Neuron (in vitro differentiated cells): Measurements from ENCODE around the gene PFKFB2.

Experiments
- H2AFZ ChIP-seq: one replicate; pipeline ENCODE4 v1.6.1; 2013; ENCODE audit warnings: low read depth, mild to moderate bottlenecking, inconsistent platforms, low read length, moderate library complexity
- H3K27me3 ChIP-seq: one replicate; pipeline ENCODE4 v1.6.1; 2013; ENCODE audit warnings: low read length; ENCODE audit not compliant: insufficient read depth
- H3K36me3 ChIP-seq: one replicate; pipeline ENCODE4 v1.6.1; 2013; ENCODE audit warnings: low read length; ENCODE audit not compliant: insufficient read depth
- H3K4me1 ChIP-seq: one replicate; pipeline ENCODE4 v1.6.1; 2013; ENCODE audit warnings: low read length; ENCODE audit not compliant: insufficient read depth
- H3K4me3 ChIP-seq: 2 replicates; pipeline ENCODE4 v1.5.1; 2013; ENCODE audit warnings: mild to moderate bottlenecking, low read length, moderate library complexity
- H3K9me3 ChIP-seq: one replicate; pipeline ENCODE4 v1.6.1; 2013; ENCODE audit warnings: low read length

PFKFB2 gene

DNA sequence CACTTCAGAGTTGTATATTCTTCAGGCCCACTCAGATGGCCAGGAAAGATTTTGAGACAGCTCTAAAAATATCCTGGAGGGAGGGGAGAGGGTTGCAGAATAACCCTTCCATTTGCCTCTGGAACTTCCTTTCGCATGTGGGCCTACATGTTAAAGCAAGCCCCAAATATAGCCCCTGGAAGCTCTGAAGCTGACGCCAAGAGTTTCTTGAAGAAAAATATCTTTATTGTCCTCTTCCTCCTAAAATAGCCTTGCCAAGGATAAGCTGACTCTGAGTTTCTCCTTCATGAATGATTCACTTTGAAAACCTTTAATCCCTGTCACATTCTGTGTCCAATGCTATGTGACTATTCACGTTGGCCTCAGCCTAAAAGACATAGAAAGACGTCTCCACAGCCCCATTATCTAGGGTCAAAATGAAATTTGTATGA, 27.0 kb upstream of the PFKFB2 start:
- H3K27me3 ChIP-seq, result peaks cover 57% of the 10 kb centered on the region
- peaks cover 3% of the 10 kb centered on the region for H3K4me1 ChIP-seq

DNA sequence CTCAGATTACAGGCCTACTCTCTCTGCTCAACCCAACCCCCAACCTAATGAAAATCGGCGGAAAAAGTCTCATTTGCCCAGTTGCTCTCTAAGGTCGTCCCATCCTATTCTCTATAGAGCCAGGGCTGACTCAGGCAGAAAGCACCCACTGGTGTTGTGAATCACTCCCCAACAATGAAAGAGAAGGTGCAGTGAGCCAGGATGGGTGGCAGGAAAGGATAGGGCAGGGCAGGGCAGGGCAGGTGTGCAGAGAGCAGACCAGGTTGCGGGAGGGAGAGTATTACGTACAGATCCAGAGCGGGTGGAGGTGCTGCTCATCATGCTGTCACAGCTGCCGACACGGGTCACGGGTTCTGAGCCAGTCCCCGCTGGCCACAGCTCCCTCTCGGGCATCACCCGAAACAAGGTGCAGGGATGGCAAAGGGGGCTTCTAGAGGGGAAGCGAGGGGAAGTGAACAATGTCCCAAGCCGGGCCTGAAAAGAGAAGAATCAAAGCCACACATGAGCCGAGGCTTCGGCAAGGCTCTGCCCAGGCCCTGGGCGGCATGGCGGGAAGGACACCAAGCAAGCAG, 25.8 kb upstream of the PFKFB2 start:
- Histone ChIP-seq H2AFZ (no peak overlapping the region), H3K27me3 (peaks cover 57% of the 10 kb centered on the region), H3K4me1 (peaks cover 3% of the 10 kb centered on the region), H3K36me3 (no peaks in the 10 kb centered on the region), H3K4me3 (no peak overlapping the region), H3K9me3 (no peaks in the 10 kb centered on the region)

More for the DNA sequence above, 27.0 kb upstream of the PFKFB2 start:
- Histone ChIP-seq H3K36me3 (no peaks in the 10 kb centered on the region), H2AFZ (no peak overlapping the region), H3K4me3 (no peak overlapping the region), H3K9me3 (no peaks in the 10 kb centered on the region)

DNA sequence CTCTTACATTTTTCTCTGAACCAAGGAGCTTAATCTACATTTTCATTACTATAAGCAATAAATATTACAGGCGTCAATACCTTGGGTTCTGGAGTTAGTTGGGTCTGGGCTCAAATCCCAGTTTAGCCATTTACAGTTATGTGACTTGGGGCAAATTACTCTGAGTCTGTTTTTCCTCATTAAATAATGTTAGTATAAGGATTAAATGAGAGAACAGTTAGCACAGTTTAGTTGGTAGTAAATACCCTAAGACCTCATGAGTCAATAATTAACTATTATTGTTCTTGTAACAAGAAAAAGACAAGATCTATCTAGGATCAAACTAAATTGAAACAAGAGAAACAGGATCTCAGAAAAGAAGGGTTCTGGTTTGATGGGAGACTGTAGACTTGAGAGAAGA, 25.2 kb upstream of the PFKFB2 start:
- H3K27me3 ChIP-seq, result peaks cover 61% of the 10 kb centered on the region
- H3K4me3 ChIP-seq, result no peak overlapping the region
- H3K36me3 ChIP-seq, result no peaks in the 10 kb centered on the region
- H3K4me1 ChIP-seq, result peaks cover 3% of the 10 kb centered on the region
- no peak overlapping the region for H2AFZ ChIP-seq
- no peaks in the 10 kb centered on the region for H3K9me3 ChIP-seq

DNA sequence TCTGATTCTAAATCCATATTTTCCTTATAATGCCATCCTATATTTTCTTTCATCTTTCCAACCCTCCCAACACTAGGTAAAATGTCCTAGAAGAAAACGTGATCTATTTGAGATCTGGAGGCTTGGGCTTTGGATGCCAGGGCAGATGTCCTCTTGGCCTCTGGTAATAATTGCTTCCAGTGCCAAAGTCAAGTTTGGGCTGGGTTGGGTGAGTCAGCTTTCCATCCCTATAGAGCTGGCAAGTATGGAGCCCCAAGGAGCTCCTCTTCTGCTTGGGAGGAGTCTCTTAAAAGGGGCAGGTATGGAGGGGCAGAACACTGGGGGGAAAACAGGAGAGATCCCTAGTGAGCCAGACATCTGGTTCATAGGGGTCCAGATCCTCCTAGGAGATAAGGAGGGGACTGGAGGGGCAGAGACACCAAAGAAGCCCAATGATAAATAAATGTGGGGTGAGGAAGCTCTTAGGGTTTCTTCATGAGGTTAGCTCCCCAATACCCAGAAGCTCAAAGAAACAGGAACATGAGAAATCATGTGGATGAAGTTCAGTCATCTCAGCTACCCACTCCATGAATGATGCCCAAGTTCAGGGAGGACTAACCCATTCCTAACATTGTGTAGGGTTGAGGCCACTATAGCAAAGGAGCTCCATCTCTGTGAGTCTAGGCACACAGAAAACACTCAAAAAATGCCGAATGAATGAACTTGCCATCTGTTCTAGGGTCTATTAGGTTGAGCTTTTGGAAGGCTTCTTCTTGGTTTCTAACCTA, 24.0 kb upstream of the PFKFB2 start:
- Histone ChIP-seq H3K4me3 (no peak overlapping the region), H3K9me3 (no peaks in the 10 kb centered on the region), H2AFZ (no peak overlapping the region), H3K4me1 (peaks cover 3% of the 10 kb centered on the region), H3K36me3 (no peaks in the 10 kb centered on the region), H3K27me3 (peaks cover 58% of the 10 kb centered on the region)

DNA sequence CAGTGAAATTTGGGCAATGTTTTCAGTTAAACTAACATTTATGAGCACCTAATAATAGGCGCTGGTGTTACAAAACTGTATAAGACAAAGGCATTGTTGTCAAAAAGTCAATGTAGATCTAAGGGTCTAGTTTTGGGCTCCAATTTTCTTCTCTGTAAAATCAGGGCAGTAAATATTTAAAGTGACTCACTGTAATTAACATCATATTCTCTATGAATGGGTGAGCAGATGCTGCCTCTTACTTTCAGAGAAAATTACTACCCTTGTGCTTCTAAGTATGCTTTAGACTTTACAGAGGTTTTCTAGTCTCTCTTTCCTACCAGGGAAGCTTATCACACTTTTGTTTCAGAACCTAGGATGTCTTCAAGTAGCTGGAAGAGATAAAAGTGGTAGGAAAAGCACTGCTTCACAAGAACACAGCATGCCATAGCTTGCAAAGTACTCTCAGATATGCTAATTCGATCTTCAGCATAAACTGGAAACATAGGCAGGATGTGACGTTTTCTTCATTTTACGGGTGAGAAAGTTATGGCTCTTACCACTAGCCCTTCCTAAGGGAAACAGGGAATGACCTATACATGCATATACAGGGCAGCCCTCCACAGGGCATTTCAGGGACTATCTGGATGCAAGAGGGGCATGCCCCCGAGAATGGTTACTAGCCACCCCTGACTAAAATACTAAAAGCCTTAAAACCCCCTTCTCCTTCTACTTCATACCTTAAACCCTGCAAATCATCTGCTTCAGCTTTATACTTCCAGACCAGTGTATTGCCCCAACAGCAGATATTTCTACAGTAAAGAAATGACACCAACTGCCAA, 23.2 kb upstream of the PFKFB2 start:
- H3K4me3 ChIP-seq, result no peak overlapping the region
- peaks cover 57% of the 10 kb centered on the region for H3K27me3 ChIP-seq
- H3K36me3 ChIP-seq, result no peaks in the 10 kb centered on the region
- H3K4me1 ChIP-seq, result peaks cover 3% of the 10 kb centered on the region
- H3K9me3 ChIP-seq, result no peaks in the 10 kb centered on the region
- H2AFZ ChIP-seq, result no peak overlapping the region

DNA sequence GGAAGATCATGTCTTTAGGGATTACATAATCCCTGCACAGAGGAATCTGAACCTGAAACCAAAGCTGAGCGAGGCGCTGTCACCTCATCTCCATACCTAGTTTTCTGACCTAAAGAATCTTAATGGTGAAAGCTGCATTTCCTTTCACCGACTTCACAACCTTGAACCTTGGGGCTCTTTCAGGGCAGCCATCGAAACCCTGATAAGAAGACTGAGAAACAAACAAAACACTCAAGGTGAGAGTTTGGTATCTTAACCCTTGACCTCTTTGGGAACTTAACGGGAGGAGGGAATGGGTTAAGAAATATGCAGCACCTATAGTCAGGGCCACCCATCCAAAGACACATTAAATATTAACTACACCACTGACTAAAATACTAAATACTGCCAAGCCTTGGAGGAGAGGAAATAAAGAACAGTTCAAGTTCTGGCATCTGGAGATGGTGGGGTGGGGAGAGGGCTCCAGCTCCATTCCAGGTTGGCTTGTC, 22.5 kb upstream of the PFKFB2 start:
- Histone ChIP-seq H3K36me3 (no peaks in the 10 kb centered on the region), H3K27me3 (peaks cover 60% of the 10 kb centered on the region), H3K4me3 (no peak overlapping the region), H3K9me3 (no peaks in the 10 kb centered on the region), H2AFZ (no peak overlapping the region), H3K4me1 (peaks cover 3% of the 10 kb centered on the region)

DNA sequence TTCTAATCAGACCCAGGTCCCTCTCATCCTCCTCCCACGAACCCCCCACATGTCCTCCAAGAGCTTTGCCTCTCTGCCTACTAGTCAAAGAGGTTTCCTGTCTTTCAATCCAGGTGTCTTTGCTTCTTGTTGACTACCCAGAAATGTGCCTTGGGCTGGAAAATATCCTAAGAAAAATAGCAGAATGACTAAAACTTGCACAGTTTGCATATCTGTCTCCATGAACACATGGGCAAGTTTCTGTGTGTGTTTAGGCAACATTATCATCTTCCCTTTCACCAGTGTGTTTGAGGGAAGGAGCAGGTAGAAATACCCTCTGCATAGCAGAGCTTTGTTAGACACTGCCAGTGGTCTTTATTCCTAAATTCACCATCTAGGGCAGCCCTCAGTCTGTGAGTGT, 22.1 kb upstream of the PFKFB2 start:
- H2AFZ ChIP-seq, result no peak overlapping the region
- peaks cover 3% of the 10 kb centered on the region for H3K4me1 ChIP-seq
- peaks cover 58% of the 10 kb centered on the region for H3K27me3 ChIP-seq
- no peaks in the 10 kb centered on the region for H3K36me3 ChIP-seq
- no peaks in the 10 kb centered on the region for H3K9me3 ChIP-seq
- H3K4me3 ChIP-seq, result no peak overlapping the region

DNA sequence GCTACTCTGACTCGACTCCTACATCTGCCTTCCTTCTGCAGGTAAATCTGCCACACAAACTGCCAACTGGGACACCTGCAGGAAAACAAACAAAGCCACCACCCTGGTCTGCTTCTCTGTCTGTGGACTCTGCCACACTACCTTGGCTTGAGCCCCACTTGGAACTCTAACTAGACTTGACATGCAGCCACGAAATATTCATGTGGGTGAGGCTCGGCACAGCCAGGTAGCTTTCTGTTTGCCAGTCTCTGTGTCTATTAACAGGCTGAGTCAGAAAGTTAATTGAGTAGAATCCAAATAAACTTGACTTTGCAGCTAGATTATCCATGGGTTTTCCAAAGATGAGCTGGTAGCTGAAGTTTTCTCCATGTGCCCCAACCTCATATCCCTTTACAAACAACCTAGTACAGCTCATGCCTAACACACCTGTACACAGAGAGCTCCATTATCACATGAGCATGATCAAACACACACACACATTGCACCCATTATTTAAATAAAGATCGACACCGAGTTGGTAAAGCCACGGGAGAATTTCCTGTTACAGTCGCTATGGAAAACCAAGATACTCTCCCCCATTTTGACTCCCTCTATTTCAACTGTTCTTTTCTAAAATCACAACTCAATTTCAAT, 21.3 kb upstream of the PFKFB2 start:
- Histone ChIP-seq H2AFZ (no peak overlapping the region), H3K4me1 (no peaks in the 10 kb centered on the region), H3K9me3 (no peaks in the 10 kb centered on the region), H3K27me3 (peaks cover 50% of the 10 kb centered on the region), H3K4me3 (no peak overlapping the region), H3K36me3 (no peaks in the 10 kb centered on the region)

DNA sequence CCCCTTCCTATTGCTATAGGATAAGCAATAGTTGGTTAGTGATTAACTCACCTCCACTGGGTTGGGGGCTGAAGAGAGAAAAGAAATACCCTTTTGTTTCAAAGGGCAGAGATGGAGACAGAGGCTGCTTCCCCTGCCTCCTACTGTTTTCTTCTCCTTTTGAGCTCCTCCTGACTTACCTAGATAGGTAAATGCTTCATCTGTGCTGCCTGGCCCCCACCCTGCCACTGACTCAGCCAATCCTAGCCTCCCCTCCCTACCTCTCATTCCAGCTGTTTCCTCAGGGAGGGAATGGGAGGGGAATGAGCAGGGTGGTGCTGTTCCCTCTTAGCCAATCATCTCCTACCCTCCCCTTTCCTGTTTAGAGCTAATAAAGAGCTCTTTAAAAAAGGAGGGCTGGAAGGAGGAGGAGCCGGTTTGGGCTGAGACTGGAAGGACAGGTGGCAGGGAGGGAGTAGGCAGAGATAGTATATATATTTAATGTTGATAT, 20.5 kb upstream of the PFKFB2 start, which contains the start of gene C1orf116:
Gene C1orf116, minus strand, starts transcription at position 229 of the 490 bp plus-strand sequence. CDS start 5,158 bp downstream, outside the sequence.
- H3K27me3 ChIP-seq, result peaks cover 44% of the 10 kb centered on the region
- H3K4me3 ChIP-seq, result no peak within 1 kb of the TSS
- no peaks in the 10 kb centered on the region for H3K36me3 ChIP-seq
- H3K4me1 ChIP-seq, result no peaks in the 10 kb centered on the region
- no peak within 1 kb of the TSS for H2AFZ ChIP-seq
- H3K9me3 ChIP-seq, result no peaks in the 10 kb centered on the region

DNA sequence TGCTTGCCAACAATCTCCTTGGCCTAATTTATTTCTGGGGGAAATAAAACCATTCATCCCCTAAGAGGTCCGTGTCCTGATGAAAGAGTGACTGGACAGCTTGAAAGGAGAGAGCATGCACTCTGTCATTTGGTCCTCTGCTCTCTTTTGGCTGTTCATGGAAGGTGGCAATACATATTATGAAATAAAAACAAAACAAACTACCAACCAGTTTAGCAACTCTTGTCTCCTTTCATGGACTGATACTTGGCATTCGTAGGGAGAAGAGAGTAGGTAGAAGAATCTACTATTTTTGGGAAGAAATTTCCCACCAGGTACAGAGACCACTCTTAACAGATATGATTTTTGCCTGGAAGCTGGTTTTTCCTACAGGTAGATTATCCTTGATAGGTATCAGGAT, 19.8 kb upstream of the PFKFB2 start:
- H3K9me3 ChIP-seq, result no peaks in the 10 kb centered on the region
- H2AFZ ChIP-seq, result no peak overlapping the region
- H3K36me3 ChIP-seq, result no peaks in the 10 kb centered on the region
- H3K4me3 ChIP-seq, result no peak overlapping the region
- H3K4me1 ChIP-seq, result no peaks in the 10 kb centered on the region
- peaks cover 41% of the 10 kb centered on the region for H3K27me3 ChIP-seq

DNA sequence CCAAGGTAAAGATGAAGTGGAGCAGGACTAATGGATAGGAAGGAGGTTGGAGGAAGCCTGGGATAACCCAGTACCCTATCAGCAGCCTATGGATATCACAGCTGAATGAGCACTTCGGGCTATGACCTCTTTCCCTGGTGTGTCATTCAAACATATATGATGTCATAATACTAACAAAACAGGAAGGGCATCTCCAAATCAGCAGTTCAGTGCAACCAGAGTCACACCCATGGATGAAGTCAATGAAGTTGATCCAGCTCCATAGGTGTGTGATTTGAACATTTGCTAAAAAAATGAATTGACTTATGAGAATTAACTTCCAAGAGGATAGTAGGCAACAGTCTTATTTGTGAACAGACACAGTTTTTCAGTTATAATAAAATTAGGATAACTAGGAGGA, 18.9 kb upstream of the PFKFB2 start:
- H3K4me3 ChIP-seq, result no peak overlapping the region

DNA sequence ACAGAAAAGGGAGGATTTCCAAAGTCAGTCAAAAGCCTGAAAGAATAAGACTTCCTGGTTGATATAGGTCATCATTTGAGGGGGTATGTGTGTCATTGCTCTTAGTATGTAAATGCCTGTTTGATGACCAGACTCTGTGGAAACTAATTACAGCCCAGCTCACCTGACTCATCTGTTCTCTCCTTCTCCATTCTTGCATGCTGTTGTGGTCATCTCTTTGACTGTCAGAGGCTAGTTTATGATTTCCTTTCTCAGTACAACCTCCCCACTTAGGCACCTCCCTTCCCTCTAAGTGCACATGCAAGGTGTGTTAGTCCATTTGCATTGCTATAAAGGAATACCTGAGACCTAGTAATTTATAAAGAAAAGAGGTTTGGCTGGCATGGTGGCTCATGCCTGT, 18.1 kb upstream of the PFKFB2 start:
- Histone ChIP-seq H2AFZ (no peak overlapping the region), H3K4me1 (peaks cover 4% of the 10 kb centered on the region), H3K27me3 (peaks cover 27% of the 10 kb centered on the region), H3K4me3 (no peak overlapping the region), H3K36me3 (no peaks in the 10 kb centered on the region), H3K9me3 (no peaks in the 10 kb centered on the region)

More for the DNA sequence above, 18.9 kb upstream of the PFKFB2 start:
- peaks cover 34% of the 10 kb centered on the region for H3K27me3 ChIP-seq
- H2AFZ ChIP-seq, result no peak overlapping the region
- no peaks in the 10 kb centered on the region for H3K4me1 ChIP-seq
- H3K36me3 ChIP-seq, result no peaks in the 10 kb centered on the region
- H3K9me3 ChIP-seq, result no peaks in the 10 kb centered on the region
